PC-3 (cell line): ENCODE results near the gene EIF2AK3.

Experiments used
- EZH2 ChIP-seq: fragments of 300-600 bp; sonication (generic); IDR thresholded peaks from one replicate; pipeline ENCODE4 v1.6.1; 2017; ENCODE audit warnings: antibody characterized with exemption, mild to moderate bottlenecking, low read length; ENCODE audit not compliant: unreplicated experiment
- EZH2phosphoT487 ChIP-seq: fragments of 300-600 bp; sonication (generic); IDR thresholded peaks from 2 replicates; pipeline ENCODE4 v1.6.1; 2018; ENCODE audit warnings: mild to moderate bottlenecking, antibody characterized with exemption, low read length, borderline replicate concordance
- TF ChIP-seq, protein P1 (sequence below): fragments of 300-600 bp; sonication (generic); conservative IDR thresholded peaks from 2 replicates; pipeline ENCODE4 v1.5.1; 2017; ENCODE audit warnings: antibody characterized with exemption, low read depth, mild to moderate bottlenecking, low read length

DNA sequence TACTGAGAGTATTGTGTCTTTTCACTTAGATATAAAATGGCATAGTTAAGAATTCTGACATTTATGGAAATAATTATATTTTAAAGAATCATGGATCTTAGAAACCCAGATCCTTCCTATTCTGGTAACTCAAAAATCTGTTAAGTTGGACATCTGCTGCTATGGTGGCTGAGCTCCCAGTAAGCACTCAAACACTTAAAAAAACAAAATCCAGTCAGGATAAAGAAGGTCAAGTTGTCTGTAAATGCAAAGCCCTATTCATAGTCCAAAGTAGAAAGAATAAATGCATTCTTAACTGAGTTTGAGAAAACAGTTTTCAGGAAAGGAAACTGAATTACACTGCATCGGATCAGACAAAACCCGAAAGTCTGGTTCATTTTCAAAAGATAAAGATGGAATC, 35.6 kb downstream of the EIF2AK3 start:
- TF ChIP-seq, protein P1, sequence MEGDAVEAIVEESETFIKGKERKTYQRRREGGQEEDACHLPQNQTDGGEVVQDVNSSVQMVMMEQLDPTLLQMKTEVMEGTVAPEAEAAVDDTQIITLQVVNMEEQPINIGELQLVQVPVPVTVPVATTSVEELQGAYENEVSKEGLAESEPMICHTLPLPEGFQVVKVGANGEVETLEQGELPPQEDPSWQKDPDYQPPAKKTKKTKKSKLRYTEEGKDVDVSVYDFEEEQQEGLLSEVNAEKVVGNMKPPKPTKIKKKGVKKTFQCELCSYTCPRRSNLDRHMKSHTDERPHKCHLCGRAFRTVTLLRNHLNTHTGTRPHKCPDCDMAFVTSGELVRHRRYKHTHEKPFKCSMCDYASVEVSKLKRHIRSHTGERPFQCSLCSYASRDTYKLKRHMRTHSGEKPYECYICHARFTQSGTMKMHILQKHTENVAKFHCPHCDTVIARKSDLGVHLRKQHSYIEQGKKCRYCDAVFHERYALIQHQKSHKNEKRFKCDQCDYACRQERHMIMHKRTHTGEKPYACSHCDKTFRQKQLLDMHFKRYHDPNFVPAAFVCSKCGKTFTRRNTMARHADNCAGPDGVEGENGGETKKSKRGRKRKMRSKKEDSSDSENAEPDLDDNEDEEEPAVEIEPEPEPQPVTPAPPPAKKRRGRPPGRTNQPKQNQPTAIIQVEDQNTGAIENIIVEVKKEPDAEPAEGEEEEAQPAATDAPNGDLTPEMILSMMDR, result no peak
- TF ChIP-seq EZH2 (no peak), EZH2phosphoT487 (no peak)
